HEK293 (cell line): ENCODE data around the gene ADAMTSL3.

Source experiments
- CTCF ChIA-PET: fragments of 350-600 bp; formaldehyde crosslinking; extraction: SDS; loops from one replicate; lab custom pipeline; 2021; ENCODE audit warnings: antibody characterized with exemption; lab: Yijun Ruan, JAX
- POLR2A ChIA-PET: fragments of 300-600 bp; formaldehyde crosslinking; extraction: SDS; loops from one replicate; lab custom pipeline; 2020; ENCODE audit warnings: antibody characterized with exemption, inconsistent platforms; lab: Yijun Ruan, JAX
- H3K27ac ChIP-seq: fragments of 200-500 bp; sonication (Bioruptor generic); 2 replicates; pipeline ENCODE4 v1.5.1; 2014; ENCODE audit warnings: low read depth, low read length, control low read depth, inconsistent platforms; ENCODE audit errors: extremely low read depth
- H3K36me3 ChIP-seq, 2 experiments: fragments of 200-500 bp in 1 of 2; sonication (Bioruptor generic) in 1 of 2; 1 replicate in 1 of 2; 2 replicates in 1 of 2; pipeline ENCODE4 v1.5.1; 2014 to 2017; ENCODE audit warnings: inconsistent platforms in 2 of 2, low read length in 2 of 2; ENCODE audit not compliant: control insufficient read depth in 2 of 2, insufficient read depth in 1 of 2
- H3K4me1 ChIP-seq: fragments of 200-500 bp; sonication (Bioruptor generic); 2 replicates; pipeline ENCODE4 v1.5.1; 2014; ENCODE audit warnings: mild to moderate bottlenecking, low read length, inconsistent platforms; ENCODE audit not compliant: control insufficient read depth, insufficient read depth
- H3K4me3 ChIP-seq: 2 replicates; pipeline ENCODE4 v1.5.1; 2011; ENCODE audit warnings: low read depth, mild to moderate bottlenecking, control low read depth, low read length, moderate library complexity
- H3K9me3 ChIP-seq: fragments of 200-500 bp; sonication (Bioruptor generic); 2 replicates; pipeline ENCODE4 v1.5.1; 2014; ENCODE audit warnings: low read depth, low read length, inconsistent platforms; ENCODE audit not compliant: control insufficient read depth, insufficient read depth
- HOXA7 ChIP-seq: sonication (generic); formaldehyde crosslinking; IDR thresholded peaks from 2 replicates; pipeline ENCODE4 v1.8.1; 2022; ENCODE audit warnings: missing genetic modification reagents, borderline replicate concordance
- IKZF3 ChIP-seq: fragments of 450-650 bp; IDR thresholded peaks from 2 replicates; pipeline ENCODE4 v1.5.0; 2018; ENCODE audit warnings: missing biosample characterization, mild to moderate bottlenecking, missing genetic modification characterization, moderate library complexity
- KLF8 ChIP-seq: fragments of 450-650 bp; formaldehyde crosslinking; IDR thresholded peaks from 2 replicates; pipeline ENCODE4 v1.5.1; 2016; ENCODE audit warnings: missing biosample characterization, missing genetic modification characterization
- KLF9 ChIP-seq: fragments of 450-650 bp; formaldehyde crosslinking; IDR thresholded peaks from 2 replicates; pipeline ENCODE4 v1.5.1; 2016; ENCODE audit warnings: missing biosample characterization, missing genetic modification characterization, low read depth
- REPIN1 ChIP-seq: fragments of 450-650 bp; formaldehyde crosslinking; IDR thresholded peaks from 2 replicates; pipeline ENCODE4 v1.5.1; 2017; ENCODE audit warnings: missing biosample characterization, missing genetic modification characterization, low read depth
- TSHZ1 ChIP-seq: fragments of 450-650 bp; formaldehyde crosslinking; IDR thresholded peaks from 2 replicates; pipeline ENCODE4 v1.5.1; 2016; ENCODE audit warnings: missing biosample characterization, missing genetic modification characterization, borderline replicate concordance
- ZBTB10 ChIP-seq: fragments of 450-650 bp; formaldehyde crosslinking; IDR thresholded peaks from 2 replicates; pipeline ENCODE4 v1.5.1; 2016; ENCODE audit warnings: missing biosample characterization, missing genetic modification characterization
- ZBTB17 ChIP-seq: fragments of 450-650 bp; formaldehyde crosslinking; IDR thresholded peaks from 2 replicates; pipeline ENCODE4 v1.5.1; 2016; ENCODE audit warnings: missing biosample characterization, missing genetic modification characterization
- ZBTB21 ChIP-seq: fragments of 450-650 bp; formaldehyde crosslinking; IDR thresholded peaks from 2 replicates; pipeline ENCODE4 v1.5.1; 2017; ENCODE audit warnings: missing biosample characterization, missing genetic modification characterization
- ZBTB6 ChIP-seq: fragments of 450-650 bp; formaldehyde crosslinking; IDR thresholded peaks from 2 replicates; pipeline ENCODE4 v1.5.1; 2017; ENCODE audit warnings: missing biosample characterization, missing genetic modification characterization
- ZNF140 ChIP-seq: fragments of 450-650 bp; formaldehyde crosslinking; IDR thresholded peaks from 2 replicates; pipeline ENCODE4 v1.5.1; 2016; ENCODE audit warnings: missing biosample characterization, missing genetic modification characterization
- ZNF510 ChIP-seq: fragments of 450-650 bp; formaldehyde crosslinking; IDR thresholded peaks from 2 replicates; pipeline ENCODE4 v1.5.1; 2018; ENCODE audit warnings: mild to moderate bottlenecking, missing genetic modification characterization, missing biosample characterization; ENCODE audit not compliant: insufficient replicate concordance
- ZNF514 ChIP-seq: fragments of 450-650 bp; formaldehyde crosslinking; IDR thresholded peaks from 2 replicates; pipeline ENCODE4 v1.5.1; 2016; ENCODE audit warnings: missing biosample characterization, missing genetic modification characterization
- ZNF621 ChIP-seq: fragments of 450-650 bp; formaldehyde crosslinking; IDR thresholded peaks from 2 replicates; pipeline ENCODE4 v1.5.1; 2017; ENCODE audit warnings: missing biosample characterization, missing genetic modification characterization
- ZNF623 ChIP-seq: fragments of 450-650 bp; formaldehyde crosslinking; IDR thresholded peaks from 2 replicates; pipeline ENCODE4 v1.5.1; 2016; ENCODE audit warnings: missing biosample characterization, missing genetic modification characterization
- ZSCAN16 ChIP-seq: fragments of 450-650 bp; formaldehyde crosslinking; IDR thresholded peaks from 2 replicates; pipeline ENCODE4 v1.5.1; 2016; ENCODE audit warnings: missing biosample characterization, missing genetic modification characterization
- ZSCAN23 ChIP-seq: fragments of 450-650 bp; formaldehyde crosslinking; IDR thresholded peaks from 2 replicates; pipeline ENCODE4 v1.5.1; 2016; ENCODE audit warnings: missing biosample characterization, missing genetic modification characterization
- TF ChIP-seq, protein P1 (sequence below): fragments of 450-650 bp; formaldehyde crosslinking; IDR thresholded peaks from 2 replicates; pipeline ENCODE4 v1.5.1; 2016; ENCODE audit warnings: missing biosample characterization, missing genetic modification characterization
- TF ChIP-seq, protein P2 (sequence below): fragments of 450-650 bp; IDR thresholded peaks from 2 replicates; pipeline ENCODE4 v1.5.1; 2018; ENCODE audit warnings: missing biosample characterization, missing genetic modification characterization

Gene ADAMTSL3

DNA sequence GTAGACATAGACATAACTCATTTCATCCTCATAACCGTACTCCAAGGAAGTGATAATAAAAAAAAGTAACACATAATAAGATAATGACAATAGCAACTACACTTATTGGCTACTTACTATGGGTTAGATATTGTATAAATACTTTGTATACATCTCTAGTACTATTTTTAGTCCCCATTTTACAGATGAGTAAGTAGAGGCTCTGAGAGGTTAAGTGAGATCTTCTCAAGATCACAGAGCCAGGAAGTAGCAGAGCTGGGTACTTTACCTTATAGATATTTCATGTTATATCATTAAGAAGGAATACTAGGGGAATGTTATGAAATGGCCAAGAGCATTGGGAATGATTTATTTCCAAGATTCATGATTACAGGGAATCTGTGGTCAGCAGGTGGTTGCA is 49.4 kb upstream of the ADAMTSL3 start (continued):
- TF ChIP-seq REPIN1 = no peak

GRCh38 chr15:83605111-83605945 is 48.6 kb upstream of the ADAMTSL3 start:
- no peaks in the 10 kb centered on the region for H3K9me3 ChIP-seq
- H3K4me3 ChIP-seq = no peak overlapping the region
- TF ChIP-seq IKZF3 (tag by site-specific recombination) (no peak), ZSCAN16 (tag by site-specific recombination) (no peak), ZBTB10 (tag by site-specific recombination) (no peak), KLF9 (no peak), ZNF140 (no peak), ZNF514 (tag by site-specific recombination) (no peak), ZNF621 (tag by site-specific recombination) (no peak), KLF8 (tag by site-specific recombination) (no peak), ZNF623 (tag by site-specific recombination) (no peak), TSHZ1 (tag by site-specific recombination) (no peak), HOXA7 (CRISPR knock-in tag) (no peak), ZBTB17 (tag by site-specific recombination) (no peak), ZBTB6 (tag by site-specific recombination) (no peak), ZNF510 (tag by site-specific recombination) (no peak), ZSCAN23 (tag by site-specific recombination) (no peak), ZBTB21 (tag by site-specific recombination) (no peak)
- TF ChIP-seq, protein P1, sequence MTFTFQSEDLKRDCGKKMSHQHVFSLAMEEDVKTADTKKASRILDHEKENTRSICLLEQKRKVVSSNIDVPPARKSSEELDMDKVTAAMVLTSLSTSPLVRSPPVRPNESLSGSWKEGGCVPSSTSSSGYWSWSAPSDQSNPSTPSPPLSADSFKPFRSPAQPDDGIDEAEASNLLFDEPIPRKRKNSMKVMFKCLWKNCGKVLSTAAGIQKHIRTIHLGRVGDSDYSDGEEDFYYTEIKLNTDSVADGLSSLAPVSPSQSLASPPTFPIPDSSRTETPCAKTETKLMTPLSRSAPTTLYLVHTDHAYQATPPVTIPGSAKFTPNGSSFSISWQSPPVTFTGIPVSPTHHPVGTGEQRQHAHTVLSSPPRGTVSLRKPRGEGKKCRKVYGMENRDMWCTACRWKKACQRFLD (tag by site-specific recombination) = no peak
- TF ChIP-seq, protein P2, sequence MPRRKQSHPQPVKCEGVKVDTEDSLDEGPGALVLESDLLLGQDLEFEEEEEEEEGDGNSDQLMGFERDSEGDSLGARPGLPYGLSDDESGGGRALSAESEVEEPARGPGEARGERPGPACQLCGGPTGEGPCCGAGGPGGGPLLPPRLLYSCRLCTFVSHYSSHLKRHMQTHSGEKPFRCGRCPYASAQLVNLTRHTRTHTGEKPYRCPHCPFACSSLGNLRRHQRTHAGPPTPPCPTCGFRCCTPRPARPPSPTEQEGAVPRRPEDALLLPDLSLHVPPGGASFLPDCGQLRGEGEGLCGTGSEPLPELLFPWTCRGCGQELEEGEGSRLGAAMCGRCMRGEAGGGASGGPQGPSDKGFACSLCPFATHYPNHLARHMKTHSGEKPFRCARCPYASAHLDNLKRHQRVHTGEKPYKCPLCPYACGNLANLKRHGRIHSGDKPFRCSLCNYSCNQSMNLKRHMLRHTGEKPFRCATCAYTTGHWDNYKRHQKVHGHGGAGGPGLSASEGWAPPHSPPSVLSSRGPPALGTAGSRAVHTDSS (tag by site-specific recombination) = no peak
- H3K36me3 ChIP-seq = no peaks in the 10 kb centered on the region; a peak in 1 of 3 replicates
- H3K27ac ChIP-seq = no peak overlapping the region
- CTCF ChIA-PET = interaction anchor here (0.7 to 1.1 kb wide), 3 partner anchors 40 to 430 kb away, joined by 3 to 5 read pairs (median 3); no protein-coding TSS in a partner anchor
- POLR2A ChIA-PET = no interaction called here
- no peaks in the 10 kb centered on the region for H3K4me1 ChIP-seq
